ENCODE results near the gene INTS7.

The INTS7 gene, protein sequence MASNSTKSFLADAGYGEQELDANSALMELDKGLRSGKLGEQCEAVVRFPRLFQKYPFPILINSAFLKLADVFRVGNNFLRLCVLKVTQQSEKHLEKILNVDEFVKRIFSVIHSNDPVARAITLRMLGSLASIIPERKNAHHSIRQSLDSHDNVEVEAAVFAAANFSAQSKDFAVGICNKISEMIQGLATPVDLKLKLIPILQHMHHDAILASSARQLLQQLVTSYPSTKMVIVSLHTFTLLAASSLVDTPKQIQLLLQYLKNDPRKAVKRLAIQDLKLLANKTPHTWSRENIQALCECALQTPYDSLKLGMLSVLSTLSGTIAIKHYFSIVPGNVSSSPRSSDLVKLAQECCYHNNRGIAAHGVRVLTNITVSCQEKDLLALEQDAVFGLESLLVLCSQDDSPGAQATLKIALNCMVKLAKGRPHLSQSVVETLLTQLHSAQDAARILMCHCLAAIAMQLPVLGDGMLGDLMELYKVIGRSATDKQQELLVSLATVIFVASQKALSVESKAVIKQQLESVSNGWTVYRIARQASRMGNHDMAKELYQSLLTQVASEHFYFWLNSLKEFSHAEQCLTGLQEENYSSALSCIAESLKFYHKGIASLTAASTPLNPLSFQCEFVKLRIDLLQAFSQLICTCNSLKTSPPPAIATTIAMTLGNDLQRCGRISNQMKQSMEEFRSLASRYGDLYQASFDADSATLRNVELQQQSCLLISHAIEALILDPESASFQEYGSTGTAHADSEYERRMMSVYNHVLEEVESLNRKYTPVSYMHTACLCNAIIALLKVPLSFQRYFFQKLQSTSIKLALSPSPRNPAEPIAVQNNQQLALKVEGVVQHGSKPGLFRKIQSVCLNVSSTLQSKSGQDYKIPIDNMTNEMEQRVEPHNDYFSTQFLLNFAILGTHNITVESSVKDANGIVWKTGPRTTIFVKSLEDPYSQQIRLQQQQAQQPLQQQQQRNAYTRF

GRCh38 chr1:212035123-212035834 lies at the start of gene INTS7, which contains the start of gene DTL:
TSS of gene INTS7 (minus strand) at chr1:212035557. CDS start at chr1:212035437, 120 bp downstream.
TSS of gene DTL (plus strand) at chr1:212035748. CDS start at chr1:212035891, 143 bp downstream.
- DNase-seq: peak; percentile 98

- no peak for DNase-seq
These were observed 47.5 kb upstream of the INTS7 start for GRCh38 chr1:212082765-212083406.

- no peak for DNase-seq
These were observed 43.5 kb upstream of the INTS7 start for GRCh38 chr1:212078826-212079225.

GRCh38 chr1:212077028-212077427 lies 41.7 kb upstream of the INTS7 start:
- no peak for DNase-seq

GRCh38 chr1:212074856-212075255 lies 39.5 kb upstream of the INTS7 start:
- no peak for DNase-seq

DNA sequence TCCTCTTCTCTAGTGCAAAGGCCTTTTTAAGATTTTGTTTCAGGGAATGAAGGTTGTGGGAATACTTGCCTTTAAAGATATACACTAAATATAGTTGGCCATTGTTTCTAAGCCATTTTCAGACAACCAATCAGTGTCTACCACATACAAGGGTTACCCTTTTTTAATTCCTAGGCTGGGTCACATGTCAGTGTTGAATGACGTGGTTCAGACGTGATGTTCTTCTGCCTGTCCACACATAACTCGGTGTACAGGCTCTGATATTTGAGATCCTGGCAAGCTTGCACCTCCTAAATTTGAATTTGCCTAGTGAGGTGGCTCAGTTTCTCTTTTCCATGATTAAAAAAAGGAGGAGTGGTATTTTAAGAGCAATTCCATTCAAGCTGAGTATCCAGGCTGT lies 39.0 kb upstream of the INTS7 start:
- DNase-seq: no peak

DNA sequence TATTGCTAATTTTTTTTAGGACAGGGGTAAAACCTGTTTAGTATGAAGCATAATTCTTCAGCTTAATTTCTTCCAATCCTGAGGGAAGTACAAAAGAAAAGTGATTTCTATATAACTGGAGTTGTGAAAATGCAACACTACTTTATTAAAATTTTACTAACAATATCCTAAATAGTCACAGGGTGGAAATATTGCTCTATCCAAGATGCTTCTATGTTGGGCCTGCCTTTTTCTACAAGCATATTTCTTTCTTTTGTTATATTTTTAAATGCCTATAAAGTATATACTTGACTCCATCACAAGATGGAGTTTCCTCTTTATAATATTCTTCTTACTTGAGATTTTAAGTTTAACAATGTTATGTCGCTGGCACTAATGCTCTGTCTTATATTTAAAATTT lies 38.1 kb upstream of the INTS7 start:
- no peak for DNase-seq

GRCh38 chr1:212072047-212072446 lies 36.7 kb upstream of the INTS7 start:
- DNase-seq: no peak

- DNase-seq: no peak
These were observed 35.5 kb upstream of the INTS7 start for GRCh38 chr1:212070720-212071302.

DNA sequence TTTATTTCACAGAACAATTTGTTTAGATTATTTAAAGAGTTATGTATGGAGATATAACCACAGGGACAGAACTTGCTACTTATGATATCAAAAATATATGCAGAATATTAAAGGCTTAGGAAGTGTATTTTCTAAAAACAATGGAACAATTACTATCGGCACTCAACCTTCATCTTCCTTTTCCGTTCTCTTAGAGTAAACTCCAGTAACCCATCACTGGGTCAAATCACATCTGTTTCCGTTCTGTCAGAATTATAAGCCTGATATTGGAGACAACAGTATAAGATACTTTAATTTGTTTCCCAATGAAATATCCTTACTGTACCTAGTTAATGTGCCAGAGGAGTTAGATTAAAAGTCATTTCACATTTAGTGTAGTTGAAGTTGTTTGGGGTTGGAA lies 32.4 kb upstream of the INTS7 start:
- no peak for DNase-seq

- DNase-seq: no peak
These were observed 27.6 kb upstream of the INTS7 start for GRCh38 chr1:212062832-212063438.

DNA sequence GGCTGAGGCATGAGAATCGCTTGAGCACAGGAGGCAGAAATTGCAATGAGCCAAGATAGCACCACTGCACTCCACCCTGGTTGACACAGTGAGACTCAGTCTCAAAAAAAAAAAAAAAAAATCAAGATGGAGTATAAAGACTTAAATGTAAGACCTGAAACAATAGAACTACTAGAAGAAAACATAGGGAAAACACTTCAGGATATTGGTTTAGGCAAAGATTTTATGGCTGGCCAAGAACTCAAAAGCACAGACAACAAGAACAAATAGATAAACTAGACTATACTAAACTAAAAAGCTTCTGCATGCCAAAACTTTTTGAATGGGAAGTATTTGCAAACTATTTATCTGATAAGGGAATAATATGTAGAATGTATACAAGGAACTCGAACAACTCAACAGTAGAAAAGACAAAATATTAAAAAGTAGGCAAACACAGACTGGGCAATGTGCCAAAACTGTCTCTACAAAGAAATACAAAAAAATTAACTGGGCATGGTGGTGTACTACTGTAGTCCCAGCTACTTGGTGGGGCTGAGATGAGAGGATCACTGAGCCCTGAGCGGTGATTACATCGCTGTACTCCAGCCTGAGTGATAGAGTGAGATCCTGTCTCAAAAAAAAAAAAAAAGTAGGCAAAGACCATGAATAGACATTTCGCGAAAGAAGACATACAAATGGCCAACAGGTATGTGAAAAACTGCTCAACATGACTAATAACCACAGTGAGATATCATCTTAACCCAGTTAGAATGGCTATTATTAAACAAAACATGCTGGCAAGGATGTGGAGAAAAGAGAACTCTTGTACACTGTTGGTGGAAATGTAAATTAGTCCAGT lies 25.5 kb upstream of the INTS7 start:
- DNase-seq: no peak

DNA sequence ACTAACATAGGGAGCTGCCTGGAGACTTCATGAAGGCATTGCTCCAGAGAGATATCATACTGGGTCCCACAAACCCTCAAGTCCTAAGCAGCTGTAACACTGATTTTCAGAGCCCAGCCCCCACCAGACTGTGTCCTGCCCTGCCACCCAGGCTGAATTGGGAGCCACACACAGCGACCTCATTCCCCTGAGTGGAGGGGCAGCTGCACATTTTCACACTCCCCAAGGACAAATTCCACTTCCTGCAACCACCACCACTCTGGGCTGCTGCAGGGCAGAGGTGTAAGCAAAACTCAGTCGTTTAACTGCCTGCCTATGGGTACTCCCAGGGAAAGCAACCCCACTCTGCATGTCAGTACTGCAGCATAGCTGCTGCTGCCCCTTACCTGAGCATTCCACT lies 20.0 kb upstream of the INTS7 start:
- DNase-seq: no peak

DNA sequence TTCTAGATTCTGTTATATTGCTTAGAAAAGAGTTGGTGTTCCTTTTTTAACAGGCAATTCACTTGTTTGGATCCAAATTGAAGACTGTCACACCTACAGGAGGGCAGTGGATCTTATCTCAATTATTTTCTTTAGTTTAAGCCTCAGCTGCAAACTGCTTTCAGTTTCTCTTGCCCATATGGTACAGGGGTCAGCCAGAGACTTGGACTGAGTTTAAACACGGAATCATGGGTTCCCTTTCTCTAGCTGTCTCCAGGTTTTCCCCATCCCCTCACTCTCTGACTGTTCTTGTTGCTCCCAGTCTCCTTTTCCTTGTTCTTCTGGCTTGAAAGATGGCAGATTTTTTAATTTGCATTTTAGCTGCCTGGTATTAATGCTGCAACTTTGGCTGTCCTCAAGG lies 18.6 kb upstream of the INTS7 start:
- DNase-seq: no peak

GRCh38 chr1:212045981-212046380 lies 10.6 kb upstream of the INTS7 start:
- no peak for DNase-seq

DNA sequence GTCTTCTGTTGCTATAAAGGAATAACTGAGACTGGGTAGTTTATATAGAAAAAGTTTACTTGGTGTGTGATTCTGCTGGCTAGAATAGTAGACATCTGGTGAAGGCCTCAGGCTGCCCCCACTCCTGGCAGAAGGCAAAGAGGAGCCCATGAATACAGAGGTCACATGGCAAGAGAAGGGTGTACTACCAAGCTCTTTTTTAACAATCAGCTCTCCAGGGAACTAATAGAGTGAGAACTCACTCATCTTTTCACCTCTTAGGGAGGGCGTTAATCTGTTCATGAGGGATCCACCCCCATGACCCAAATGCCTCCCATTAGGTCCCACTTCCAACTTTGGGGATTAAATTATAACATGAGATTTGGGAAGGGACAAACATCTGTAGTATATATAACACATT lies 9.5 kb upstream of the INTS7 start:
- no peak for DNase-seq

DNA sequence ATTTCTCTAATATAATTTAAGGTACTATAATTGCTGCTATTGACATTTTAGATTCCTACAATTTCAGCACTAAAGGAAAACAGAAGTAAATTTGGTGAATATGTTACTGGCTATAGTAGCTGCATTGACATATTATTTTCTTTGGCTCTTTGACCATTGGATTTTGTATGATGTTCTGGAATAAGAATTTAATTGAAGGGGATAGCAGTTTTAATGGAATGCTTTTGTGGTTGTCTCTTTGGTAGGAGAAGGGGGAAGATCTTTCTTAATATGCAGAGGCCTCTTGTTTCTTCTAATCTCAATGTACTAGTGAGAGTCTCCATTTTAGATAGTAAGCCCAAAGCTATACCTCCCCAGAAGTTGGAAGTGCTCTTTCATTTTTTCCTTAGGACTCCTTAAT lies 7.1 kb upstream of the INTS7 start:
- no peak for DNase-seq

DNA sequence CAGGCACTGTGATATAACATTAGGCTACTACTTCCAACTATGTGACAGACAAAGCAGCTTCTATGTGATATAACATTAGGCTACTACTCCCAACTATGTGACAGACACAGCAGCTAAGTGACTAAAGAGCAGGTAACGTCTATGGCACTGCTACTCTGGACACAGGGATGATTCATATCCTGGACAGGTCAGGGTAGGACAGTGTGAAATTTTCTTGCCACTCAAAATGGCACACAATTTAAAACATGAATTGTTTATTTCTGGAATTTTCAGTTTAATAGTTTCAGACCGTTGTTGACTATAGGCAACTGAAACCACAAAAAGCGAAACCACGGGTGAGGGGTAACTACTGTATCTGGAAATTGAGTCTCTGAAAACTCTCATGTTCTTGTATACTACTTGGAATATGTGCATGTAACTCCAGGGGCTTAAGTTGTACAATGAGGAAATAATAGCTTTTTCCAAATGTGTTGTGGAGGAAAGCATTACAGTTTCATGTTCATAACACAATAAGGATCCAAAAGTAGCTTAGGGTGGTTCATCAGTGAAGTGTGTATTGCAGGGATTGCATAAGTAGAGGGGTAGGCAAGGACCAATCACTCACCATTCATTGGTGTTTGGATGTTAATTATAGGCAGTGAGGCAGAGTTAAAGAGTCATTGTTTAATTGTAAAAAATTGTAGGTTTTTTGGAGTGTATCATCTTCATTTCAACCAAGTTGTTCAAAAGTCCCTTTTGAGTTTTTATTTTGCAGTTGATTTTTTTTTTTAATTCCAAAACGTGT lies 5.5 kb upstream of the INTS7 start:
- DNase-seq: no peak

GRCh38 chr1:212039622-212040021 lies 4.3 kb upstream of the INTS7 start:
- DNase-seq: no peak

DNA sequence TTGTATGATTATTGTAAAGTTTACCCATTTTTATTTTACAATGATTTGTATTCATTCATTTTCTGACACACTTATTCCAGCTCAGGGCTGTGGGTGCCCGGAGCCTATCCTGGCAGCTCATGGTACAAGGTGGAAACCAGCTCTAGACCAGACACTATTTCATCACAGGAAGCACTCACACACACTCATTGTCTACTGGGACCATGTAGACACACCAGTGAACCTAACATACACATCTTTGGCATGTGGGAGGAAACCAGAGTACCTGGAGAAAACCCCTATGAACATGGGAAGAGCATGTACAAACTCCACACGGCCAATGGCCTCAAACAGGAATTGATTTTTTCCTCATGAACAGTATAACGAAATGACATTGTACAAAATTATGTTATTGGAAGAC lies 2.5 kb upstream of the INTS7 start:
- no peak for DNase-seq
